Measurements from ENCODE around the gene VLDLR. TPM values are rescaled to one million over a fixed set of nuclear protein-coding genes. Genes with fewer than 3 reads are reported as not detected.

Gene VLDLR
- total RNA-seq, 1 experiment from 2014 or later: 2.1 TPM

GRCh38 chr9:2595973-2596372 lies 25.6 kb upstream of the VLDLR start:
- Histone ChIP-seq H3K9me3 (ENCODE audit: control insufficient read depth, insufficient read depth, low read depth, low read length) (no peaks in the 10 kb centered on the region), H3K36me3 (ENCODE audit: control insufficient read depth, insufficient read depth, low read length) (no peaks in the 10 kb centered on the region), H3K27ac (ENCODE audit: low read length) (no peak overlapping the region), H3K4me1 (ENCODE audit: control insufficient read depth, insufficient read depth, low read length) (no peaks in the 10 kb centered on the region), H3K4me3 (ENCODE audit: low read depth in 2 of 2, low read length in 2 of 2) (no peak overlapping the region), H3K27me3 (ENCODE audit: control insufficient read depth, insufficient read depth, low read length) (no peaks in the 10 kb centered on the region)
- ChIA-PET CTCF (no interaction called here), POLR2A (no interaction called here)
- DNase-seq (ENCODE audit: low read depth, low spot score) (no peak), ATAC-seq (no peak)
- intact Hi-C loops (cut with micrococcal nuclease; ENCODE audit: unreplicated experiment): no loop called here
- BruUV-seq (replicated peaks): no TSS peak
- TF ChIP-seq, protein P1, sequence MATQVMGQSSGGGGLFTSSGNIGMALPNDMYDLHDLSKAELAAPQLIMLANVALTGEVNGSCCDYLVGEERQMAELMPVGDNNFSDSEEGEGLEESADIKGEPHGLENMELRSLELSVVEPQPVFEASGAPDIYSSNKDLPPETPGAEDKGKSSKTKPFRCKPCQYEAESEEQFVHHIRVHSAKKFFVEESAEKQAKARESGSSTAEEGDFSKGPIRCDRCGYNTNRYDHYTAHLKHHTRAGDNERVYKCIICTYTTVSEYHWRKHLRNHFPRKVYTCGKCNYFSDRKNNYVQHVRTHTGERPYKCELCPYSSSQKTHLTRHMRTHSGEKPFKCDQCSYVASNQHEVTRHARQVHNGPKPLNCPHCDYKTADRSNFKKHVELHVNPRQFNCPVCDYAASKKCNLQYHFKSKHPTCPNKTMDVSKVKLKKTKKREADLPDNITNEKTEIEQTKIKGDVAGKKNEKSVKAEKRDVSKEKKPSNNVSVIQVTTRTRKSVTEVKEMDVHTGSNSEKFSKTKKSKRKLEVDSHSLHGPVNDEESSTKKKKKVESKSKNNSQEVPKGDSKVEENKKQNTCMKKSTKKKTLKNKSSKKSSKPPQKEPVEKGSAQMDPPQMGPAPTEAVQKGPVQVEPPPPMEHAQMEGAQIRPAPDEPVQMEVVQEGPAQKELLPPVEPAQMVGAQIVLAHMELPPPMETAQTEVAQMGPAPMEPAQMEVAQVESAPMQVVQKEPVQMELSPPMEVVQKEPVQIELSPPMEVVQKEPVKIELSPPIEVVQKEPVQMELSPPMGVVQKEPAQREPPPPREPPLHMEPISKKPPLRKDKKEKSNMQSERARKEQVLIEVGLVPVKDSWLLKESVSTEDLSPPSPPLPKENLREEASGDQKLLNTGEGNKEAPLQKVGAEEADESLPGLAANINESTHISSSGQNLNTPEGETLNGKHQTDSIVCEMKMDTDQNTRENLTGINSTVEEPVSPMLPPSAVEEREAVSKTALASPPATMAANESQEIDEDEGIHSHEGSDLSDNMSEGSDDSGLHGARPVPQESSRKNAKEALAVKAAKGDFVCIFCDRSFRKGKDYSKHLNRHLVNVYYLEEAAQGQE (IDR thresholded peaks at IDR 0.05; ENCODE audit: insufficient read depth in 1 of 2, low read depth in 2 of 2, low read length in 1 of 2): no peak
- no peak for TF ChIP-seq SIN3A (IDR thresholded peaks at IDR 0.05; ENCODE audit: borderline replicate concordance, insufficient read depth, low read depth, low read length)
- no peak for TF ChIP-seq CTCF (IDR thresholded peaks at IDR 0.05)
- in situ Hi-C loops (cut with HindIII; ENCODE audit: low pct_unique_long_range_greater_than_20kb, low sequenced_read_pairs): no loop called here

GRCh38 chr9:2597483-2597882 lies 24.1 kb upstream of the VLDLR start:
- no peak for ATAC-seq

More at GRCh38 chr9:2597483-2597882, 24.1 kb upstream of the VLDLR start:
- H3K9me3 ChIP-seq (ENCODE audit: control insufficient read depth, insufficient read depth, low read depth, low read length): no peaks in the 10 kb centered on the region
- in situ Hi-C loops (cut with HindIII; ENCODE audit: low pct_unique_long_range_greater_than_20kb, low sequenced_read_pairs): no loop called here
- H3K4me1 ChIP-seq (ENCODE audit: control insufficient read depth, insufficient read depth, low read length): no peaks in the 10 kb centered on the region
- ChIA-PET POLR2A (no interaction called here), CTCF (no interaction called here)
- no TSS peak for BruUV-seq (replicated peaks)
- H3K4me3 ChIP-seq (ENCODE audit: low read depth in 2 of 2, low read length in 2 of 2): no peak overlapping the region
- intact Hi-C loops (cut with micrococcal nuclease; ENCODE audit: unreplicated experiment): no loop called here
- H3K36me3 ChIP-seq (ENCODE audit: control insufficient read depth, insufficient read depth, low read length): no peaks in the 10 kb centered on the region
- no peak overlapping the region for H3K27ac ChIP-seq (ENCODE audit: low read length)
- no peak for TF ChIP-seq SIN3A (IDR thresholded peaks at IDR 0.05; ENCODE audit: borderline replicate concordance, insufficient read depth, low read depth, low read length)
- no peak for TF ChIP-seq POLR2AphosphoS5 (IDR thresholded peaks at IDR 0.05; ENCODE audit: low read depth, low read length)
- TF ChIP-seq CTCF (IDR thresholded peaks at IDR 0.05): no peak
- TF ChIP-seq, protein P1 (IDR thresholded peaks at IDR 0.05; ENCODE audit: insufficient read depth in 1 of 2, low read depth in 2 of 2, low read length in 1 of 2): no peak
- no peak for TF ChIP-seq TCF7L2 (IDR thresholded peaks at IDR 0.05; ENCODE audit: low read depth, low read length)
- no peaks in the 10 kb centered on the region for H3K27me3 ChIP-seq (ENCODE audit: control insufficient read depth, insufficient read depth, low read length)
- no peak for DNase-seq (ENCODE audit: low read depth, low spot score)
